HEK293 (cell line): Measurements from ENCODE around the gene CTSH.

ENCODE experiments used
- CTCF ChIA-PET: fragments of 350-600 bp; formaldehyde crosslinking; extraction: SDS; loops from one replicate; lab custom pipeline; 2021; ENCODE audit warnings: antibody characterized with exemption; lab: Yijun Ruan, JAX
- POLR2A ChIA-PET: fragments of 300-600 bp; formaldehyde crosslinking; extraction: SDS; loops from one replicate; lab custom pipeline; 2020; ENCODE audit warnings: antibody characterized with exemption, inconsistent platforms; lab: Yijun Ruan, JAX
- H3K27ac ChIP-seq: fragments of 200-500 bp; sonication (Bioruptor generic); 2 replicates; pipeline ENCODE4 v1.5.1; 2014; ENCODE audit warnings: low read depth, low read length, control low read depth, inconsistent platforms; ENCODE audit errors: extremely low read depth
- H3K36me3 ChIP-seq, 2 experiments: fragments of 200-500 bp in 1 of 2; sonication (Bioruptor generic) in 1 of 2; 1 replicate in 1 of 2; 2 replicates in 1 of 2; pipeline ENCODE4 v1.5.1; 2014 to 2017; ENCODE audit warnings: inconsistent platforms in 2 of 2, low read length in 2 of 2; ENCODE audit not compliant: control insufficient read depth in 2 of 2, insufficient read depth in 1 of 2
- H3K4me1 ChIP-seq: fragments of 200-500 bp; sonication (Bioruptor generic); 2 replicates; pipeline ENCODE4 v1.5.1; 2014; ENCODE audit warnings: mild to moderate bottlenecking, low read length, inconsistent platforms; ENCODE audit not compliant: control insufficient read depth, insufficient read depth
- H3K4me3 ChIP-seq: 2 replicates; pipeline ENCODE4 v1.5.1; 2011; ENCODE audit warnings: low read depth, mild to moderate bottlenecking, control low read depth, low read length, moderate library complexity
- H3K9me3 ChIP-seq: fragments of 200-500 bp; sonication (Bioruptor generic); 2 replicates; pipeline ENCODE4 v1.5.1; 2014; ENCODE audit warnings: low read depth, low read length, inconsistent platforms; ENCODE audit not compliant: control insufficient read depth, insufficient read depth
- BCL11B ChIP-seq: fragments of 450-650 bp; formaldehyde crosslinking; IDR thresholded peaks from 2 replicates; pipeline ENCODE4 v1.5.1; 2016; ENCODE audit warnings: low read depth, missing biosample characterization, missing genetic modification characterization
- ZNF274 ChIP-seq, 2 experiments: fragments of 200-500 bp in 1 of 2; fragments of 450-650 bp in 1 of 2; sonication (Bioruptor generic) in 1 of 2; formaldehyde crosslinking in 1 of 2; IDR thresholded peaks; 2 replicates each; pipeline versions ENCODE4 v1.5.1 to v1.6.1; 2014 to 2016; ENCODE audit warnings: borderline replicate concordance in 1 of 2, inconsistent platforms in 1 of 2, low read length in 1 of 2, missing biosample characterization in 1 of 2, missing genetic modification characterization in 1 of 2
- ZNF37A ChIP-seq: fragments of 450-650 bp; IDR thresholded peaks from 2 replicates; pipeline ENCODE4 v1.5.1; 2018; ENCODE audit warnings: missing biosample characterization, missing genetic modification characterization
- ZNF600 ChIP-seq: fragments of 450-650 bp; formaldehyde crosslinking; IDR thresholded peaks from 2 replicates; pipeline ENCODE4 v1.5.1; 2016; ENCODE audit warnings: missing biosample characterization, missing genetic modification characterization
- TF ChIP-seq, protein P1 (sequence below): fragments of 450-650 bp; formaldehyde crosslinking; IDR thresholded peaks from 2 replicates; pipeline ENCODE4 v1.5.1; 2016; ENCODE audit warnings: missing biosample characterization, missing genetic modification characterization
- TF ChIP-seq, protein P2 (sequence below): fragments of 450-650 bp; formaldehyde crosslinking; IDR thresholded peaks from 2 replicates; pipeline ENCODE4 v1.5.1; 2016; ENCODE audit warnings: missing biosample characterization, missing genetic modification characterization
- TF ChIP-seq, protein P3 (sequence below): fragments of 450-650 bp; formaldehyde crosslinking; IDR thresholded peaks from 2 replicates; pipeline ENCODE4 v1.5.1; 2016; ENCODE audit warnings: missing biosample characterization, missing genetic modification characterization
- TF ChIP-seq, protein P4 (sequence below): fragments of 450-650 bp; formaldehyde crosslinking; IDR thresholded peaks from 2 replicates; pipeline ENCODE4 v1.5.1; 2016; ENCODE audit warnings: missing biosample characterization, missing genetic modification characterization

Gene CTSH

DNA sequence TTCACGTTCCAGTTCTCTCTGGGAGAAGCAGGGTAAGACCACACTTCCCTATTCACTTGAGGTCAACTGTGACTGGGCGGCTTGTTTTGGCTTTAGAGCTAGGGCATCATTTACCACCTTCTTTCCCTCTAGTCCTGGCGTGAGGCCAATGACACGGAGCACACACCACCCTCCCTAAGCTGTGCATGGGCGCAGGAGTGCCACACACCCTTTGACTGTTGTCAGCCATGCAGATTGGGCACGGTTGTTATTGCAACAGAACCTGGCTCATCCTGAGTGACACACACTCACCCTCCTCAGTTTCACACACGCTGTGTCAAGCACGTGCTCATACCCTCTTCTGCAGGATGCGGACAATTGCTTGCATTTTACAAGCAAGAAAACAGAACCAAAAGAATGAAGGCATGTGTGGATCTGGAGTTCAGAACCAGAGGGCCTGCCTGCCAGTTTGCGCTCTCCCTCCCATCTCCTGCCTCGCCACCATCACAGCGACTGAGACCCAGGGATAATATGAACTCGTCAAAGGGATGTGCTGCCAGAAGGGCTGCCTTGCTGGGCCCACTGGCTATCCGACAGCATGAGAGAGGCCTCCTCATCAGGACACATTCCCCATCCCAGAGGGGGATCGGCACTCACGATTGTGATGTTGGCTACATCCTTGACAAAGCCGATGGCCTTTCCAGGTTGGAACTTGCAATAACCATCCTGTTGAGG is 17.6 kb downstream of the CTSH start:
- Histone ChIP-seq H3K36me3 (peaks cover 0 to 57% of the 10 kb centered on the region in 2 experiments; a peak in 2 of 3 replicates), H3K4me3 (no peak overlapping the region), H3K9me3 (no peaks in the 10 kb centered on the region), H3K4me1 (no peaks in the 10 kb centered on the region; the same call in 1 of the 2 replicates), H3K27ac (no peak overlapping the region)
- CTCF ChIA-PET = interaction anchor here (1.3 to 3.1 kb wide), 2 partner anchors 18 to 52 kb away, joined by 6 to 24 read pairs; no protein-coding TSS in a partner anchor
- TF ChIP-seq ZNF274 (IDR thresholded peaks at IDR 0.05; ENCODE audit: low read length) (no peak), ZNF274 (tag by site-specific recombination; IDR thresholded peaks at IDR 0.05; ENCODE audit: borderline replicate concordance) (no peak), ZNF600 (peak; percentile 64; the same call in 1 of the 2 replicates)
- POLR2A ChIA-PET = no interaction called here

DNA sequence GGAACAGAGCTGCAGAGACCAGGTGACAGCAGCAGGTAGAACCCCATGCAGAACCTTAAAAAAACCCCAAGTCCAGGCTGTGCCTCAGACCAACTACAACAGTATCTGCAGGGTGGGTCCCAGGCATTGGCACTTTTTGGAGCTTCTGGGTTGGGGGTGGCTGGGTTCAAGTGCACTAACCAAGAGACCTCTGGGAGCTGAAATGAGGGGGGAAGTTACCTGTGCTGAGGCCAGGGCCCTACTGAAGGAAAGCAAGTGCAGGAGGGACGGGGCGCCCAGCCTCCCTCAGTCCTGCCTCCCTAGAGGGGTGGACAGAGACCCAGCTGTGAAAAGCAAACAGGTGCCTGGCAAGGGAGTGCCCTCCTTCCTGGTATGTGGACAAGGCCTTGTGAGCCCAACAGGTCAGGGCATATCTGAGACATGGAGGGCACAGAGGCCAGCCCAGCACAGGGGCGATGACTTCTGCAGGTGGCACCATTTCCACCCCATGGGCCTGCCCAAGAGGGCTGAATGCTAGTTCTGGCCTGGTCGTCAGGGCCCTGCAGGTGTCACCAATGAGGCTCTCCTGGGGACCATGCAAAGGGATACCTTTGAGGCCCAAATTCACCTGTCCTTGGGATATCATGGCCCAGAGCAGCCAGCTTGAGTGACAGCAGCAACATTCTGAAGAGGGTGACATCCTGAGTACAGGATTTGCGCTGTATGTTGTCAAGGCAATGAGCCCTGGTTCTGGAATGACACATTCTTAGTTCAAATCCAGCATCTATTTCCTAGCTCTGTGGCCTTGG is 18.7 kb downstream of the CTSH start:
- ChIA-PET CTCF (interaction anchor here (0.6 to 3.1 kb wide), 3 partner anchors 17 to 53 kb away, joined by 4 to 24 read pairs (median 6); no protein-coding TSS in a partner anchor), POLR2A (interaction anchor here (0.5 kb wide), 1 partner anchor 19 kb away, joined by 4 read pairs; no protein-coding TSS in a partner anchor)
- TF ChIP-seq, protein P1, sequence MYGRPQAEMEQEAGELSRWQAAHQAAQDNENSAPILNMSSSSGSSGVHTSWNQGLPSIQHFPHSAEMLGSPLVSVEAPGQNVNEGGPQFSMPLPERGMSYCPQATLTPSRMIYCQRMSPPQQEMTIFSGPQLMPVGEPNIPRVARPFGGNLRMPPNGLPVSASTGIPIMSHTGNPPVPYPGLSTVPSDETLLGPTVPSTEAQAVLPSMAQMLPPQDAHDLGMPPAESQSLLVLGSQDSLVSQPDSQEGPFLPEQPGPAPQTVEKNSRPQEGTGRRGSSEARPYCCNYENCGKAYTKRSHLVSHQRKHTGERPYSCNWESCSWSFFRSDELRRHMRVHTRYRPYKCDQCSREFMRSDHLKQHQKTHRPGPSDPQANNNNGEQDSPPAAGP (tag by site-specific recombination) = no peak
- TF ChIP-seq, protein P2, sequence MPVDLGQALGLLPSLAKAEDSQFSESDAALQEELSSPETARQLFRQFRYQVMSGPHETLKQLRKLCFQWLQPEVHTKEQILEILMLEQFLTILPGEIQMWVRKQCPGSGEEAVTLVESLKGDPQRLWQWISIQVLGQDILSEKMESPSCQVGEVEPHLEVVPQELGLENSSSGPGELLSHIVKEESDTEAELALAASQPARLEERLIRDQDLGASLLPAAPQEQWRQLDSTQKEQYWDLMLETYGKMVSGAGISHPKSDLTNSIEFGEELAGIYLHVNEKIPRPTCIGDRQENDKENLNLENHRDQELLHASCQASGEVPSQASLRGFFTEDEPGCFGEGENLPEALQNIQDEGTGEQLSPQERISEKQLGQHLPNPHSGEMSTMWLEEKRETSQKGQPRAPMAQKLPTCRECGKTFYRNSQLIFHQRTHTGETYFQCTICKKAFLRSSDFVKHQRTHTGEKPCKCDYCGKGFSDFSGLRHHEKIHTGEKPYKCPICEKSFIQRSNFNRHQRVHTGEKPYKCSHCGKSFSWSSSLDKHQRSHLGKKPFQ (tag by site-specific recombination) = no peak
- TF ChIP-seq ZNF37A (tag by site-specific recombination) (no peak), BCL11B (tag by site-specific recombination) (no peak)
- TF ChIP-seq, protein P3, sequence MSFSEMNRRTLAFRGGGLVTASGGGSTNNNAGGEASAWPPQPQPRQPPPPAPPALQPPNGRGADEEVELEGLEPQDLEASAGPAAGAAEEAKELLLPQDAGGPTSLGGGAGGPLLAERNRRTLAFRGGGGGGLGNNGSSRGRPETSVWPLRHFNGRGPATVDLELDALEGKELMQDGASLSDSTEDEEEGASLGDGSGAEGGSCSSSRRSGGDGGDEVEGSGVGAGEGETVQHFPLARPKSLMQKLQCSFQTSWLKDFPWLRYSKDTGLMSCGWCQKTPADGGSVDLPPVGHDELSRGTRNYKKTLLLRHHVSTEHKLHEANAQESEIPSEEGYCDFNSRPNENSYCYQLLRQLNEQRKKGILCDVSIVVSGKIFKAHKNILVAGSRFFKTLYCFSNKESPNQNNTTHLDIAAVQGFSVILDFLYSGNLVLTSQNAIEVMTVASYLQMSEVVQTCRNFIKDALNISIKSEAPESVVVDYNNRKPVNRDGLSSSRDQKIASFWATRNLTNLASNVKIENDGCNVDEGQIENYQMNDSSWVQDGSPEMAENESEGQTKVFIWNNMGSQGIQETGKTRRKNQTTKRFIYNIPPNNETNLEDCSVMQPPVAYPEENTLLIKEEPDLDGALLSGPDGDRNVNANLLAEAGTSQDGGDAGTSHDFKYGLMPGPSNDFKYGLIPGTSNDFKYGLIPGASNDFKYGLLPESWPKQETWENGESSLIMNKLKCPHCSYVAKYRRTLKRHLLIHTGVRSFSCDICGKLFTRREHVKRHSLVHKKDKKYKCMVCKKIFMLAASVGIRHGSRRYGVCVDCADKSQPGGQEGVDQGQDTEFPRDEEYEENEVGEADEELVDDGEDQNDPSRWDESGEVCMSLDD (tag by site-specific recombination) = no peak
- TF ChIP-seq, protein P4, sequence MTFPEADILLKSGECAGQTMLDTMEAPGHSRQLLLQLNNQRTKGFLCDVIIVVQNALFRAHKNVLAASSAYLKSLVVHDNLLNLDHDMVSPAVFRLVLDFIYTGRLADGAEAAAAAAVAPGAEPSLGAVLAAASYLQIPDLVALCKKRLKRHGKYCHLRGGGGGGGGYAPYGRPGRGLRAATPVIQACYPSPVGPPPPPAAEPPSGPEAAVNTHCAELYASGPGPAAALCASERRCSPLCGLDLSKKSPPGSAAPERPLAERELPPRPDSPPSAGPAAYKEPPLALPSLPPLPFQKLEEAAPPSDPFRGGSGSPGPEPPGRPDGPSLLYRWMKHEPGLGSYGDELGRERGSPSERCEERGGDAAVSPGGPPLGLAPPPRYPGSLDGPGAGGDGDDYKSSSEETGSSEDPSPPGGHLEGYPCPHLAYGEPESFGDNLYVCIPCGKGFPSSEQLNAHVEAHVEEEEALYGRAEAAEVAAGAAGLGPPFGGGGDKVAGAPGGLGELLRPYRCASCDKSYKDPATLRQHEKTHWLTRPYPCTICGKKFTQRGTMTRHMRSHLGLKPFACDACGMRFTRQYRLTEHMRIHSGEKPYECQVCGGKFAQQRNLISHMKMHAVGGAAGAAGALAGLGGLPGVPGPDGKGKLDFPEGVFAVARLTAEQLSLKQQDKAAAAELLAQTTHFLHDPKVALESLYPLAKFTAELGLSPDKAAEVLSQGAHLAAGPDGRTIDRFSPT (tag by site-specific recombination) = no peak
- TF ChIP-seq, all 188 proteins: peak for 0

More for the DNA sequence above, 18.7 kb downstream of the CTSH start:
- no peak overlapping the region for H3K4me3 ChIP-seq
- no peaks in the 10 kb centered on the region for H3K9me3 ChIP-seq
- no peaks in the 10 kb centered on the region; the same call in 1 of the 2 replicates for H3K4me1 ChIP-seq
- H3K36me3 ChIP-seq = peaks cover 7 to 62% of the 10 kb centered on the region in 2 experiments; a peak in 2 of 3 replicates
- H3K27ac ChIP-seq = no peak overlapping the region
